ENCODE data around the gene MYCBP. TPM values are rescaled to one million over a fixed set of nuclear protein-coding genes. Genes with fewer than 3 reads are reported as not detected.
A peak's percentile ranks its signal among the peaks of the same experiment; 100 is the strongest.

Gene MYCBP
- total and polyA plus RNA-seq, 4 donors: 7.8 to 21.2 (median 10.3) TPM

- WGBS: 1% methylated on average over 51 of the region's 51 CpGs
- Histone ChIP-seq H3K27ac (ENCODE audit: low read depth in 1 of 2, low read length in 2 of 2) (peak overlapping the region; percentile 63 to 76), H3K9me3 (ENCODE audit: control insufficient read depth in 4 of 4, low read length in 3 of 4) (no peaks in the 10 kb centered on the region)
Measured at GRCh38 chr1:38858833-38859560, 14.2 kb downstream of the MYCBP start.

GRCh38 chr1:38852780-38853179 lies 20.4 kb downstream of the MYCBP start:
- DNase-seq (ENCODE audit: low spot score): no peak
- no peaks in the 10 kb centered on the region for H3K27me3 ChIP-seq (ENCODE audit: control insufficient read depth in 4 of 4, insufficient read depth in 4 of 4, low read length in 3 of 4)
- H3K4me1 ChIP-seq (ENCODE audit: control insufficient read depth in 4 of 4, insufficient read depth in 4 of 4, low read length in 3 of 4): peaks cover 0 to 5% (median 1%) of the 10 kb centered on the region in 4 donors
- no peaks in the 10 kb centered on the region for H3K9me3 ChIP-seq (ENCODE audit: control insufficient read depth in 4 of 4, low read length in 3 of 4)
- TF ChIP-seq NR2F2 (IDR thresholded peaks at IDR 0.05): no peak
- TF ChIP-seq ZBTB33 (IDR thresholded peaks at IDR 0.05): no peak
- TF ChIP-seq JUND (IDR thresholded peaks at IDR 0.05): no peak
- TF ChIP-seq GABPA (IDR thresholded peaks at IDR 0.05 in 1 of 2, conservative IDR thresholded peaks at IDR 0.05 in 1 of 2): no peak
- no peak for TF ChIP-seq HNF4A (conservative IDR thresholded peaks at IDR 0.05)
- TF ChIP-seq HNF4G (IDR thresholded peaks at IDR 0.05): no peak
- TF ChIP-seq RAD21 (IDR thresholded peaks at IDR 0.05): no peak
- TF ChIP-seq FOXA1 (IDR thresholded peaks at IDR 0.05): no peak
- TF ChIP-seq MAX (IDR thresholded peaks at IDR 0.05): no peak
- TF ChIP-seq RXRA (IDR thresholded peaks at IDR 0.05): no peak
- no peak for TF ChIP-seq CTCF (IDR thresholded peaks at IDR 0.05; ENCODE audit: low read depth, low read length, missing input control)
- no peak for TF ChIP-seq EGR1 (IDR thresholded peaks at IDR 0.05; ENCODE audit: low read depth in 2 of 2)
- TF ChIP-seq YY1 (IDR thresholded peaks at IDR 0.05): no peak
- no peak for TF ChIP-seq SP1 (IDR thresholded peaks at IDR 0.05)
- no peak for TF ChIP-seq TAF1 (conservative IDR thresholded peaks at IDR 0.05)
- TF ChIP-seq ATF3 (IDR thresholded peaks at IDR 0.05): no peak
- no peak for TF ChIP-seq FOXA2 (IDR thresholded peaks at IDR 0.05)
- peaks cover 8 to 38% (median 25%) of the 10 kb centered on the region in 4 donors for H3K36me3 ChIP-seq (ENCODE audit: control insufficient read depth in 4 of 4, insufficient read depth in 3 of 4, low read depth in 1 of 4, low read length in 3 of 4)
- H3K9ac ChIP-seq (ENCODE audit: low read depth in 1 of 2, low read length in 2 of 2): no peak overlapping the region
- H3K27ac ChIP-seq (ENCODE audit: low read depth in 1 of 2, low read length in 2 of 2): no peak overlapping the region
- H3K4me3 ChIP-seq (ENCODE audit: low read depth in 1 of 3, low read length in 3 of 3): no peak overlapping the region
- 88% methylated on average over 4 of the region's 4 CpGs for WGBS

More at GRCh38 chr1:38858833-38859560, 14.2 kb downstream of the MYCBP start:
- no peaks in the 10 kb centered on the region for H3K27me3 ChIP-seq (ENCODE audit: control insufficient read depth in 4 of 4, insufficient read depth in 4 of 4, low read length in 3 of 4)
- peaks cover 4 to 15% (median 10%) of the 10 kb centered on the region in 4 donors for H3K36me3 ChIP-seq (ENCODE audit: control insufficient read depth in 4 of 4, insufficient read depth in 3 of 4, low read depth in 1 of 4, low read length in 3 of 4)
- H3K9ac ChIP-seq (ENCODE audit: low read depth in 1 of 2, low read length in 2 of 2): peak overlapping the region; percentile 60 to 71
- DNase-seq (ENCODE audit: low spot score): peak; percentile 63
- peak overlapping the region; percentile 77 to 97 (median 87) for H3K4me3 ChIP-seq (ENCODE audit: low read depth in 1 of 3, low read length in 3 of 3)
- peak; percentile 14 for TF ChIP-seq SP1 (IDR thresholded peaks at IDR 0.05)
- TF ChIP-seq HNF4A (conservative IDR thresholded peaks at IDR 0.05): no peak
- peaks cover 6 to 26% (median 18%) of the 10 kb centered on the region in 4 donors for H3K4me1 ChIP-seq (ENCODE audit: control insufficient read depth in 4 of 4, insufficient read depth in 4 of 4, low read length in 3 of 4)

Data from liver (tissue), 9 donors.